ENCODE data around the gene FYB1. TPM values are rescaled to one million over a fixed set of nuclear protein-coding genes. Genes with fewer than 3 reads are reported as not detected.

FYB1 gene
- total RNA-seq, 1 experiment from 2014 or later: 0.52 TPM

DNA sequence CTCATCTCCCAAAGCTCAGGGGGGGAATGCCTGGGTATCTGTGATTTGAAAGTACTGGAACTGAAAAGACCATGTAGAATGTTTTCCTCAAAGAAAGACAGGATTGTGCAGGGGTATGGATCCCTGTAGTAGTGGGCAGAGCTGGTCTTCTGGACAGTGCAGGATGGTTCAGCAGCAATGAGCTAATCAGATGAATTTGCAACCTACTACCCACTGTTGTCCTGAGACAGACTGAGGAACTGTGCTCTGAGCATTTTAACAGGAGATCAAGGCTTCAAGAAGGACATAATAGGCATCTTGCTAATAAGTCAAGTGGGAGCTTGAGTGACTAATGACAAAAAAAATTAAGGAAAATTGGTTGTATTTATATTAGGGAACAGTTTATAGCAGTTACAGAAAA lies 61.7 kb downstream of the FYB1 start (continued):
- no peak for TF ChIP-seq SOX15 (CRISPR knock-in tag; IDR thresholded peaks at IDR 0.05)
- TF ChIP-seq, protein P1, sequence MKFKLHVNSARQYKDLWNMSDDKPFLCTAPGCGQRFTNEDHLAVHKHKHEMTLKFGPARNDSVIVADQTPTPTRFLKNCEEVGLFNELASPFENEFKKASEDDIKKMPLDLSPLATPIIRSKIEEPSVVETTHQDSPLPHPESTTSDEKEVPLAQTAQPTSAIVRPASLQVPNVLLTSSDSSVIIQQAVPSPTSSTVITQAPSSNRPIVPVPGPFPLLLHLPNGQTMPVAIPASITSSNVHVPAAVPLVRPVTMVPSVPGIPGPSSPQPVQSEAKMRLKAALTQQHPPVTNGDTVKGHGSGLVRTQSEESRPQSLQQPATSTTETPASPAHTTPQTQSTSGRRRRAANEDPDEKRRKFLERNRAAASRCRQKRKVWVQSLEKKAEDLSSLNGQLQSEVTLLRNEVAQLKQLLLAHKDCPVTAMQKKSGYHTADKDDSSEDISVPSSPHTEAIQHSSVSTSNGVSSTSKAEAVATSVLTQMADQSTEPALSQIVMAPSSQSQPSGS (CRISPR knock-in tag; IDR thresholded peaks at IDR 0.05; ENCODE audit: borderline replicate concordance, low read depth): no peak
- TF ChIP-seq, protein P2, sequence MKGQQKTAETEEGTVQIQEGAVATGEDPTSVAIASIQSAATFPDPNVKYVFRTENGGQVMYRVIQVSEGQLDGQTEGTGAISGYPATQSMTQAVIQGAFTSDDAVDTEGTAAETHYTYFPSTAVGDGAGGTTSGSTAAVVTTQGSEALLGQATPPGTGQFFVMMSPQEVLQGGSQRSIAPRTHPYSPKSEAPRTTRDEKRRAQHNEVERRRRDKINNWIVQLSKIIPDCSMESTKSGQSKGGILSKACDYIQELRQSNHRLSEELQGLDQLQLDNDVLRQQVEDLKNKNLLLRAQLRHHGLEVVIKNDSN (CRISPR knock-in tag; IDR thresholded peaks at IDR 0.05): no peak
- no peak for TF ChIP-seq RORB (CRISPR knock-in tag; IDR thresholded peaks at IDR 0.05)
- TF ChIP-seq, protein P3, sequence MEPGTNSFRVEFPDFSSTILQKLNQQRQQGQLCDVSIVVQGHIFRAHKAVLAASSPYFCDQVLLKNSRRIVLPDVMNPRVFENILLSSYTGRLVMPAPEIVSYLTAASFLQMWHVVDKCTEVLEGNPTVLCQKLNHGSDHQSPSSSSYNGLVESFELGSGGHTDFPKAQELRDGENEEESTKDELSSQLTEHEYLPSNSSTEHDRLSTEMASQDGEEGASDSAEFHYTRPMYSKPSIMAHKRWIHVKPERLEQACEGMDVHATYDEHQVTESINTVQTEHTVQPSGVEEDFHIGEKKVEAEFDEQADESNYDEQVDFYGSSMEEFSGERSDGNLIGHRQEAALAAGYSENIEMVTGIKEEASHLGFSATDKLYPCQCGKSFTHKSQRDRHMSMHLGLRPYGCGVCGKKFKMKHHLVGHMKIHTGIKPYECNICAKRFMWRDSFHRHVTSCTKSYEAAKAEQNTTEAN (CRISPR knock-in tag; IDR thresholded peaks at IDR 0.05): no peak
- TF ChIP-seq, protein P4, sequence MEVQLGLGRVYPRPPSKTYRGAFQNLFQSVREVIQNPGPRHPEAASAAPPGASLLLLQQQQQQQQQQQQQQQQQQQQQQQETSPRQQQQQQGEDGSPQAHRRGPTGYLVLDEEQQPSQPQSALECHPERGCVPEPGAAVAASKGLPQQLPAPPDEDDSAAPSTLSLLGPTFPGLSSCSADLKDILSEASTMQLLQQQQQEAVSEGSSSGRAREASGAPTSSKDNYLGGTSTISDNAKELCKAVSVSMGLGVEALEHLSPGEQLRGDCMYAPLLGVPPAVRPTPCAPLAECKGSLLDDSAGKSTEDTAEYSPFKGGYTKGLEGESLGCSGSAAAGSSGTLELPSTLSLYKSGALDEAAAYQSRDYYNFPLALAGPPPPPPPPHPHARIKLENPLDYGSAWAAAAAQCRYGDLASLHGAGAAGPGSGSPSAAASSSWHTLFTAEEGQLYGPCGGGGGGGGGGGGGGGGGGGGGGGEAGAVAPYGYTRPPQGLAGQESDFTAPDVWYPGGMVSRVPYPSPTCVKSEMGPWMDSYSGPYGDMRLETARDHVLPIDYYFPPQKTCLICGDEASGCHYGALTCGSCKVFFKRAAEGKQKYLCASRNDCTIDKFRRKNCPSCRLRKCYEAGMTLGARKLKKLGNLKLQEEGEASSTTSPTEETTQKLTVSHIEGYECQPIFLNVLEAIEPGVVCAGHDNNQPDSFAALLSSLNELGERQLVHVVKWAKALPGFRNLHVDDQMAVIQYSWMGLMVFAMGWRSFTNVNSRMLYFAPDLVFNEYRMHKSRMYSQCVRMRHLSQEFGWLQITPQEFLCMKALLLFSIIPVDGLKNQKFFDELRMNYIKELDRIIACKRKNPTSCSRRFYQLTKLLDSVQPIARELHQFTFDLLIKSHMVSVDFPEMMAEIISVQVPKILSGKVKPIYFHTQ (CRISPR knock-in tag; IDR thresholded peaks at IDR 0.05): no peak

DNA sequence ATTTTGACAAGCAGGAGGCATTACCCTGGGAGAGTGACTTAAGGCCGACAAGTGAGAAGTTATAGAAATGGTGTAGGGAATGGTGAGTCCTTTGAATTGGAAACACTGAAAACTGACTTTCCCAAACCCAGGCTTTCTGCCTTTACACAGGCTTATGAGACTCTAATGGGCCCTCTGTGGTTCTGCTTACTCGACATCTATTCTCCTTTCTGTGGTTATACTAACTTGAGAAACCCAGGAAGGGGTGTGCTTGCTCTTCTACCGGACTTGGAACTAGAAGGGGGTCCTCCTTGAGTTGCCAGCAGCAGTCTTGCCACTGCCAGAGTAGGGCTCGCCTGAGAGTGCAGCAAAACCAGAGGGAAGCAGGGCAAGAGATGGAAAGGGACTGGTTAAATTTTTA lies 63.3 kb downstream of the FYB1 start:
- Mint-ChIP-seq H3K27me3 (ENCODE audit: low read depth) (no peaks in the 10 kb centered on the region), H3K27ac (no peak overlapping the region), H3K4me3 (no peak overlapping the region), H3K9me3 (peaks cover 6% of the 10 kb centered on the region; the same call in 1 of the 2 replicates), H3K36me3 (no peaks in the 10 kb centered on the region), H3K4me1 (no peaks in the 10 kb centered on the region)
- ChIA-PET CTCF (no interaction called here), POLR2A (no interaction called here)
- no peak for ATAC-seq
- DNase-seq (ENCODE audit: low spot score): no peak
- TF ChIP-seq JAZF1 (CRISPR knock-in tag; IDR thresholded peaks at IDR 0.05): no peak
- TF ChIP-seq, protein P5, sequence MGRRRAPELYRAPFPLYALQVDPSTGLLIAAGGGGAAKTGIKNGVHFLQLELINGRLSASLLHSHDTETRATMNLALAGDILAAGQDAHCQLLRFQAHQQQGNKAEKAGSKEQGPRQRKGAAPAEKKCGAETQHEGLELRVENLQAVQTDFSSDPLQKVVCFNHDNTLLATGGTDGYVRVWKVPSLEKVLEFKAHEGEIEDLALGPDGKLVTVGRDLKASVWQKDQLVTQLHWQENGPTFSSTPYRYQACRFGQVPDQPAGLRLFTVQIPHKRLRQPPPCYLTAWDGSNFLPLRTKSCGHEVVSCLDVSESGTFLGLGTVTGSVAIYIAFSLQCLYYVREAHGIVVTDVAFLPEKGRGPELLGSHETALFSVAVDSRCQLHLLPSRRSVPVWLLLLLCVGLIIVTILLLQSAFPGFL (CRISPR knock-in tag; IDR thresholded peaks at IDR 0.05; ENCODE audit: borderline replicate concordance): no peak
- TF ChIP-seq, protein P6, sequence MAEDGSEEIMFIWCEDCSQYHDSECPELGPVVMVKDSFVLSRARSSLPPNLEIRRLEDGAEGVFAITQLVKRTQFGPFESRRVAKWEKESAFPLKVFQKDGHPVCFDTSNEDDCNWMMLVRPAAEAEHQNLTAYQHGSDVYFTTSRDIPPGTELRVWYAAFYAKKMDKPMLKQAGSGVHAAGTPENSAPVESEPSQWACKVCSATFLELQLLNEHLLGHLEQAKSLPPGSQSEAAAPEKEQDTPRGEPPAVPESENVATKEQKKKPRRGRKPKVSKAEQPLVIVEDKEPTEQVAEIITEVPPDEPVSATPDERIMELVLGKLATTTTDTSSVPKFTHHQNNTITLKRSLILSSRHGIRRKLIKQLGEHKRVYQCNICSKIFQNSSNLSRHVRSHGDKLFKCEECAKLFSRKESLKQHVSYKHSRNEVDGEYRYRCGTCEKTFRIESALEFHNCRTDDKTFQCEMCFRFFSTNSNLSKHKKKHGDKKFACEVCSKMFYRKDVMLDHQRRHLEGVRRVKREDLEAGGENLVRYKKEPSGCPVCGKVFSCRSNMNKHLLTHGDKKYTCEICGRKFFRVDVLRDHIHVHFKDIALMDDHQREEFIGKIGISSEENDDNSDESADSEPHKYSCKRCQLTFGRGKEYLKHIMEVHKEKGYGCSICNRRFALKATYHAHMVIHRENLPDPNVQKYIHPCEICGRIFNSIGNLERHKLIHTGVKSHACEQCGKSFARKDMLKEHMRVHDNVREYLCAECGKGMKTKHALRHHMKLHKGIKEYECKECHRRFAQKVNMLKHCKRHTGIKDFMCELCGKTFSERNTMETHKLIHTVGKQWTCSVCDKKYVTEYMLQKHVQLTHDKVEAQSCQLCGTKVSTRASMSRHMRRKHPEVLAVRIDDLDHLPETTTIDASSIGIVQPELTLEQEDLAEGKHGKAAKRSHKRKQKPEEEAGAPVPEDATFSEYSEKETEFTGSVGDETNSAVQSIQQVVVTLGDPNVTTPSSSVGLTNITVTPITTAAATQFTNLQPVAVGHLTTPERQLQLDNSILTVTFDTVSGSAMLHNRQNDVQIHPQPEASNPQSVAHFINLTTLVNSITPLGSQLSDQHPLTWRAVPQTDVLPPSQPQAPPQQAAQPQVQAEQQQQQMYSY (CRISPR knock-in tag; IDR thresholded peaks at IDR 0.05): no peak
- no peak for TF ChIP-seq TP53 (CRISPR knock-in tag; IDR thresholded peaks at IDR 0.05)
- no peak for TF ChIP-seq RELA (CRISPR knock-in tag; IDR thresholded peaks at IDR 0.05; ENCODE audit: borderline replicate concordance)
- TF ChIP-seq CREB1 (CRISPR knock-in tag; IDR thresholded peaks at IDR 0.05): no peak
- no peak for TF ChIP-seq ZNF232 (CRISPR knock-in tag; IDR thresholded peaks at IDR 0.05)
- no peak for TF ChIP-seq NFATC4 (CRISPR knock-in tag; IDR thresholded peaks at IDR 0.05)
- no peak for TF ChIP-seq GRHL2 (CRISPR knock-in tag; IDR thresholded peaks at IDR 0.05; ENCODE audit: insufficient replicate concordance, severe bottlenecking)
- TF ChIP-seq, protein P7, sequence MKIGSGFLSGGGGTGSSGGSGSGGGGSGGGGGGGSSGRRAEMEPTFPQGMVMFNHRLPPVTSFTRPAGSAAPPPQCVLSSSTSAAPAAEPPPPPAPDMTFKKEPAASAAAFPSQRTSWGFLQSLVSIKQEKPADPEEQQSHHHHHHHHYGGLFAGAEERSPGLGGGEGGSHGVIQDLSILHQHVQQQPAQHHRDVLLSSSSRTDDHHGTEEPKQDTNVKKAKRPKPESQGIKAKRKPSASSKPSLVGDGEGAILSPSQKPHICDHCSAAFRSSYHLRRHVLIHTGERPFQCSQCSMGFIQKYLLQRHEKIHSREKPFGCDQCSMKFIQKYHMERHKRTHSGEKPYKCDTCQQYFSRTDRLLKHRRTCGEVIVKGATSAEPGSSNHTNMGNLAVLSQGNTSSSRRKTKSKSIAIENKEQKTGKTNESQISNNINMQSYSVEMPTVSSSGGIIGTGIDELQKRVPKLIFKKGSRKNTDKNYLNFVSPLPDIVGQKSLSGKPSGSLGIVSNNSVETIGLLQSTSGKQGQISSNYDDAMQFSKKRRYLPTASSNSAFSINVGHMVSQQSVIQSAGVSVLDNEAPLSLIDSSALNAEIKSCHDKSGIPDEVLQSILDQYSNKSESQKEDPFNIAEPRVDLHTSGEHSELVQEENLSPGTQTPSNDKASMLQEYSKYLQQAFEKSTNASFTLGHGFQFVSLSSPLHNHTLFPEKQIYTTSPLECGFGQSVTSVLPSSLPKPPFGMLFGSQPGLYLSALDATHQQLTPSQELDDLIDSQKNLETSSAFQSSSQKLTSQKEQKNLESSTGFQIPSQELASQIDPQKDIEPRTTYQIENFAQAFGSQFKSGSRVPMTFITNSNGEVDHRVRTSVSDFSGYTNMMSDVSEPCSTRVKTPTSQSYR (CRISPR knock-in tag; IDR thresholded peaks at IDR 0.05): no peak
- TF ChIP-seq, protein P8, sequence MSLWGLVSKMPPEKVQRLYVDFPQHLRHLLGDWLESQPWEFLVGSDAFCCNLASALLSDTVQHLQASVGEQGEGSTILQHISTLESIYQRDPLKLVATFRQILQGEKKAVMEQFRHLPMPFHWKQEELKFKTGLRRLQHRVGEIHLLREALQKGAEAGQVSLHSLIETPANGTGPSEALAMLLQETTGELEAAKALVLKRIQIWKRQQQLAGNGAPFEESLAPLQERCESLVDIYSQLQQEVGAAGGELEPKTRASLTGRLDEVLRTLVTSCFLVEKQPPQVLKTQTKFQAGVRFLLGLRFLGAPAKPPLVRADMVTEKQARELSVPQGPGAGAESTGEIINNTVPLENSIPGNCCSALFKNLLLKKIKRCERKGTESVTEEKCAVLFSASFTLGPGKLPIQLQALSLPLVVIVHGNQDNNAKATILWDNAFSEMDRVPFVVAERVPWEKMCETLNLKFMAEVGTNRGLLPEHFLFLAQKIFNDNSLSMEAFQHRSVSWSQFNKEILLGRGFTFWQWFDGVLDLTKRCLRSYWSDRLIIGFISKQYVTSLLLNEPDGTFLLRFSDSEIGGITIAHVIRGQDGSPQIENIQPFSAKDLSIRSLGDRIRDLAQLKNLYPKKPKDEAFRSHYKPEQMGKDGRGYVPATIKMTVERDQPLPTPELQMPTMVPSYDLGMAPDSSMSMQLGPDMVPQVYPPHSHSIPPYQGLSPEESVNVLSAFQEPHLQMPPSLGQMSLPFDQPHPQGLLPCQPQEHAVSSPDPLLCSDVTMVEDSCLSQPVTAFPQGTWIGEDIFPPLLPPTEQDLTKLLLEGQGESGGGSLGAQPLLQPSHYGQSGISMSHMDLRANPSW (CRISPR knock-in tag; conservative IDR thresholded peaks at IDR 0.05; ENCODE audit: low read depth): no peak
- TF ChIP-seq, protein P9, sequence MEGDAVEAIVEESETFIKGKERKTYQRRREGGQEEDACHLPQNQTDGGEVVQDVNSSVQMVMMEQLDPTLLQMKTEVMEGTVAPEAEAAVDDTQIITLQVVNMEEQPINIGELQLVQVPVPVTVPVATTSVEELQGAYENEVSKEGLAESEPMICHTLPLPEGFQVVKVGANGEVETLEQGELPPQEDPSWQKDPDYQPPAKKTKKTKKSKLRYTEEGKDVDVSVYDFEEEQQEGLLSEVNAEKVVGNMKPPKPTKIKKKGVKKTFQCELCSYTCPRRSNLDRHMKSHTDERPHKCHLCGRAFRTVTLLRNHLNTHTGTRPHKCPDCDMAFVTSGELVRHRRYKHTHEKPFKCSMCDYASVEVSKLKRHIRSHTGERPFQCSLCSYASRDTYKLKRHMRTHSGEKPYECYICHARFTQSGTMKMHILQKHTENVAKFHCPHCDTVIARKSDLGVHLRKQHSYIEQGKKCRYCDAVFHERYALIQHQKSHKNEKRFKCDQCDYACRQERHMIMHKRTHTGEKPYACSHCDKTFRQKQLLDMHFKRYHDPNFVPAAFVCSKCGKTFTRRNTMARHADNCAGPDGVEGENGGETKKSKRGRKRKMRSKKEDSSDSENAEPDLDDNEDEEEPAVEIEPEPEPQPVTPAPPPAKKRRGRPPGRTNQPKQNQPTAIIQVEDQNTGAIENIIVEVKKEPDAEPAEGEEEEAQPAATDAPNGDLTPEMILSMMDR (IDR thresholded peaks at IDR 0.05): no peak

All from WTC11 (cell line).